NCI-H146 treated with DMSO at 0.1 percent for 48 hours (cell line): ENCODE results near the gene ARHGAP15.

Experiments used
- DNase-seq: peaks from one replicate; lab custom pipeline; 2025; ENCODE audit not compliant: unreplicated experiment; lab: John Stamatoyannopoulos, UW

ARHGAP15 gene

GRCh38 chr2:143736904-143737303 is 607.7 kb downstream of the ARHGAP15 start:
- DNase-seq, result no peak

- no peak for DNase-seq
Observed at GRCh38 chr2:143740431-143740830, 611.2 kb downstream of the ARHGAP15 start.

- DNase-seq, result no peak
Observed at GRCh38 chr2:143741205-143741604, 612.0 kb downstream of the ARHGAP15 start.

GRCh38 chr2:143742581-143742980 is 613.4 kb downstream of the ARHGAP15 start:
- DNase-seq, result no peak

GRCh38 chr2:143744114-143744513 is 614.9 kb downstream of the ARHGAP15 start:
- DNase-seq, result no peak

GRCh38 chr2:143745060-143745459 is 615.8 kb downstream of the ARHGAP15 start:
- no peak for DNase-seq

GRCh38 chr2:143754742-143755141 is 625.5 kb downstream of the ARHGAP15 start:
- no peak for DNase-seq

- DNase-seq, result no peak
Observed at GRCh38 chr2:143758629-143759330, 629.6 kb downstream of the ARHGAP15 start.

GRCh38 chr2:143759455-143759854 is 630.2 kb downstream of the ARHGAP15 start:
- no peak for DNase-seq

GRCh38 chr2:143762176-143762928 is 633.1 kb downstream of the ARHGAP15 start:
- no peak for DNase-seq

- no peak for DNase-seq
Observed at GRCh38 chr2:143764261-143764660, 635.0 kb downstream of the ARHGAP15 start.

GRCh38 chr2:143764706-143765105 is 635.5 kb downstream of the ARHGAP15 start:
- no peak for DNase-seq

GRCh38 chr2:143768991-143769390 is 639.8 kb downstream of the ARHGAP15 start:
- no peak for DNase-seq

- no peak for DNase-seq
Observed at GRCh38 chr2:143771939-143772338, 642.7 kb downstream of the ARHGAP15 start.

- DNase-seq, result no peak
Observed at GRCh38 chr2:143776526-143777297, 647.5 kb downstream of the ARHGAP15 start.

- DNase-seq, result no peak
Observed at GRCh38 chr2:143779021-143779420, 649.8 kb downstream of the ARHGAP15 start.

GRCh38 chr2:143786026-143786765 is 657.0 kb downstream of the ARHGAP15 start:
- no peak for DNase-seq

- no peak for DNase-seq
Observed at GRCh38 chr2:143787674-143788073, 658.5 kb downstream of the ARHGAP15 start.

- DNase-seq, result no peak
Observed at GRCh38 chr2:143792602-143793001, 663.4 kb downstream of the ARHGAP15 start.

GRCh38 chr2:143793381-143793780 is 664.2 kb downstream of the ARHGAP15 start:
- DNase-seq, result no peak

GRCh38 chr2:143796051-143796450 is 666.8 kb downstream of the ARHGAP15 start:
- DNase-seq, result no peak
